GM19467 (cell line): ENCODE data around the gene CDRT4.
"Not testable (repeated sequence)": the region's sequence is repeated elsewhere in the genome, so short reads cannot be mapped to it uniquely, and the experiment has no call there.

Experiments
- ATAC-seq: cut with Tn5 transposase; IDR thresholded peaks from one replicate; pipeline ENCODE4 v1.9.1; 2021; ENCODE audit warnings: mild to moderate bottlenecking, moderate library complexity; ENCODE audit not compliant: unreplicated experiment

Gene CDRT4

GRCh38 chr17:15462976-15463772 lies 4.2 kb downstream of the CDRT4 start:
- no peak for ATAC-seq

GRCh38 chr17:15457723-15458094 lies 9.7 kb downstream of the CDRT4 start:
- ATAC-seq: no peak

- ATAC-seq: no peak
These were observed 10.3 kb downstream of the CDRT4 start for GRCh38 chr17:15456972-15457722.

GRCh38 chr17:15456496-15456895 lies 10.9 kb downstream of the CDRT4 start:
- ATAC-seq: no peak

- ATAC-seq: no peak
These were observed 13.1 kb downstream of the CDRT4 start for GRCh38 chr17:15454346-15454745.

DNA sequence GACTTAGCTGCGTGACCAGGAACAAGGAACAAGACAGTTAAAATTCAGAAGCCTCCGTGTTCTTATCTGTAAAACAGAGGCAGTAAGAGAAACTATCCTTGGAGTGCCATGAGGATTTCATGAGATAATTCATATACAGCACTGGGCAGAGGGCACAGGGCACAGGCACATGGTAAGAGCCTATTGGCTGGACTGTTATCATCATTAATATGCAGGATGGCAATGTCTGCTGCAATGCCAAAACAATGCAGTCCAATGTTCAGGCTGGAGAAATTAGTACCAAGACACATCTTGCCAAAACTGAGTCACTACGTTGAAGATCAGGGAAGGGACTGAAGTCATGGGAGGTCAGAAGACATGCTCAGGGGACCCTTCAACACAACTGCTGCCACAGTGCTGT lies 13.6 kb downstream of the CDRT4 start:
- ATAC-seq: no peak

DNA sequence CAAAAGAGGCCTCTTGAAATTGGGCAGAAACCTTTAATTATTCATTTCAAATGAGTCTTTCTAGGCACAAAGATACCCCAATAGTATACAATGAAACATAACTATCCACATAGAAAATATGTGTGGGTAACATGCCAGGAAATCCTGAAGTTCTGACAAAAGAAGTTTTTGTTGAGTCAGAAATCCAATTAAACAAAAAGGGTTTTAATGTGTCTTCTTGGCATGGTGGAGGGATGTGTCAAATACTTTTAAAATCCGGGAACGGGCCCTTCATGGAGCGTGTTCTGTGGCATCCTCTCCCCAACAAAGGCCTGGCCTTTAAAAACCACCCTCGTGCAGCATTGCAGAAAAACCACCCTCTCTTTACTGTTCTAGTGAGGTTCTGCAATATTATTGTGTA lies 14.2 kb downstream of the CDRT4 start:
- ATAC-seq: no peak

DNA sequence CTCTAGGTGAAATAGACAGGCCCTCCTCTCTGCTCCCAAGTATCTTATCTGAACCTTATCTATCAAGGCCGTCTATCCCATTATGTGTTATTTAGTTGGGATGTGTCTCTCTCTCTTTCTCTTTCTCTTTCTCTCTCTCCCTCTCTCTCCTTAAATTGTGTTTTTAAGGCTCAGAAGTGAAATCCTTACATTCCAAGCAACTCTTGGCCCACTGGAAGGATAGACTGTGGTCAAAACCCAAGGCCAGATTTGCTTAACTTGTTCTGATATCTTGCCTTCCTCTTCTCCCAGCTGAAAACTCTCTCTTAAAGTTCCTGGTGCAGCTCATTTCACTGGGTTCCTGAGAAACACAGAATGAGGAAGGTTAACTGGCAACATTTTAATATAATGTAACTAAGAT lies 14.7 kb downstream of the CDRT4 start:
- no peak for ATAC-seq

GRCh38 chr17:15451680-15452079 lies 15.7 kb downstream of the CDRT4 start:
- ATAC-seq: no peak

- ATAC-seq: no peak
These were observed 18.9 kb downstream of the CDRT4 start for GRCh38 chr17:15448580-15448956.

DNA sequence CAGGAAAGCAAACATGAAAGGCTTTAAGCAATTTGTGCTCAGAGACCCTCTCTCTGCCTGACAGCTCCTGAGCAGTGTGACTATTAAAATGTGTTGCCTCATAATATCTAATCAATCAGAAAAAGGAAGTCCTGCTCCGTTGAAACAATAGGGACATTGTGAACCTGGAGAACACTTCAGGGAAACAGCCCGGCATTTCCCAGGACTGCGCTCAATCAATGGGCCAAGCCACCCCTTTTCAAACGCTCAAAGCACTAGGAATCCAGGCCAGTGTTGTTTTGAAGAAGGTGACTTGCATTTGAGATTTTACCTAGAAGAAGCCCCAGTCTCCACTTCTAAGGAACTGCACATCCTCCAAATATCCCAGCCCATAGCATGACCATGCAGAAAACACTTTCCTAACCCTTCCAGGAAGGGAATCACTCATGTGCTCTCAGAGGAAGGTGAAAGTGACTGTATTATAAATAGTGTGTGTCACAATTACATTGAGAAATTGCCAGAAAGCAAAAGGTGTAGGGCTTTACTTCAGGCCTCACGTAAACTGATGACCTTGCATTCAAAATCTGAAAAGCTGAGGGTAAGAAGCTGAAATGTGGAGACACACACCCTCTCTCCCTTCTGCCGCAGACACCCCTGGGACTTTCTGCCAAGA lies 19.4 kb downstream of the CDRT4 start:
- no peak for ATAC-seq

DNA sequence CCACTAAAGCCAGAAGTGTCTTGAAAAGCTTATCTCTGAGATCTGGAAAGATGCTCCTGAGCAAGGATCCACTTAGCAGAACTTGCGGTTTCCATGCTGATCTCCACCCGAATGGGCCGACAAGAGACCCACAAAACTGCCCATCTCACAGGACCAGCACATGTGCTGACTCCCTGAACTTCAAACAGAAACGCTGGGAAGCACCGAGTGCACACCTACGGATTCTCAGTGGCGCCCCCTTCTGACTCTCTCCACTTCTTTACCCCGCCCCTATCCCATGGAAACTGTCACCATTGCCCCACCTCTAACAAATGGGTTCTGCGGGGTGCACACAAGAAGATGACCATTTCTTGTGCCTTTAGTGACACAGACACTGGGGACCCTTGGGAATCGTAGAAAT lies 21.4 kb downstream of the CDRT4 start:
- no peak for ATAC-seq

GRCh38 chr17:15444805-15445204 lies 22.6 kb downstream of the CDRT4 start:
- ATAC-seq: no peak

- ATAC-seq: no peak
These were observed 24.9 kb downstream of the CDRT4 start for GRCh38 chr17:15442311-15443180.

DNA sequence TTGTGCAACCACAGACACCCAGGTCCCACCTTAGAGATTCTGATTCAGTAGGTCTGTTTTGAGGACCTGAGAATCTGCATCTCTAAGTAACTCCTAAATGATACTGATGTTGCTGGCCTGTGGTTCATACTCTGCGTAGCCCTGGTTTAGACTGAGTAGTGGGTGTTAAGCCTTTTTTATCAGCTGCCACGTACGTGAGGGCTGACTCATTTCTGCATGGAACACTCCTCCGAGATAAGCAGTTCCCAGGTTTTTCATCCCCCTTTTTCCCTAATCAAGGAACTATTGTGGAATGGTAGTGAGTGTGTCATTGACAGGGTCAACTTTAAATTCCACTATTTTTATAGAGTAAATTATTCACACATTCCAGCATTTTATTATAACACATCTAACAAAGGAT lies 26.1 kb downstream of the CDRT4 start:
- ATAC-seq: no peak

DNA sequence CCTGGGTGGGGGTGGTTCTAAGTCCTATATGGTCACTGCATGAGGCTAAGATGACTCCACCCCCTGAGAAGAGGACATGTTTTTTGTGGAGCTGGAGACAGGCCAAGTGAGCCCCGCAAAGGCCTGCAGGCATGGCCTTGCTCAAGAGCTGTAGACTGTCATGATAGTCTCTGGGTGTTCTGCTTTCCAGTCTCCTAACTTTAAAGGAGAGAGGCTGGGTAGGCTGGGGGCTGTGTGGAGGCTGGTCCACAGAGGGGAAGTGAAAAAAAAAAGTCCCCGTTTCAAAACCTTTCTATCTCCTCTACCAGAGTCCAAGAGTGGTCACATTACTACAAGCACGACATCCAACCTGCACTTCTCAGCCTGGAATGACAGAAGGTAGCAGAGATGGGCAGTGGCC lies 27.1 kb downstream of the CDRT4 start:
- no peak for ATAC-seq

GRCh38 chr17:15439205-15439985 lies 28.0 kb downstream of the CDRT4 start:
- ATAC-seq: not testable (repeated sequence)

GRCh38 chr17:15438491-15439105 lies 28.8 kb downstream of the CDRT4 start:
- no peak for ATAC-seq

- ATAC-seq: no peak
These were observed 30.2 kb downstream of the CDRT4 start for GRCh38 chr17:15437303-15437635.
